Omental fat pad (tissue), 4 donors: ENCODE results near the gene SLCO3A1. TPM values are rescaled to one million over a fixed set of nuclear protein-coding genes. Genes with fewer than 3 reads are reported as not detected.

Source experiments
- ATAC-seq: fragments of 150-250 bp; one replicate; pipeline ENCODE4 v1.9.1; 2016; ENCODE audit warnings: mild to moderate bottlenecking, moderate library complexity; ENCODE audit not compliant: low FRiP score
- DNase-seq: peaks from one replicate; pipeline ENCODE4 v3.0.0-alpha.2; 2019; ENCODE audit warnings: low spot score
- total RNA-seq, 4 donors: library from RNA; depleted of rRNA; stranded (reverse); fragments of >200 nt; gene quantifications; one replicate each; pipeline ENCODE4 v1.1.0, GENCODE V29; 2016
- TF ChIP-seq, protein P1 (sequence below), 3 donors: fragments of 450-650 bp; IDR thresholded peaks; one replicate each; pipeline ENCODE4 v1.5.1; 2016 to 2017; ENCODE audit warnings: antibody characterized with exemption in 3 of 3, mild to moderate bottlenecking in 3 of 3, moderate library complexity in 2 of 3

Gene SLCO3A1
- total RNA-seq, 4 donors from 2014 or later: 12.3 to 21.8 (median 14.8) TPM

DNA sequence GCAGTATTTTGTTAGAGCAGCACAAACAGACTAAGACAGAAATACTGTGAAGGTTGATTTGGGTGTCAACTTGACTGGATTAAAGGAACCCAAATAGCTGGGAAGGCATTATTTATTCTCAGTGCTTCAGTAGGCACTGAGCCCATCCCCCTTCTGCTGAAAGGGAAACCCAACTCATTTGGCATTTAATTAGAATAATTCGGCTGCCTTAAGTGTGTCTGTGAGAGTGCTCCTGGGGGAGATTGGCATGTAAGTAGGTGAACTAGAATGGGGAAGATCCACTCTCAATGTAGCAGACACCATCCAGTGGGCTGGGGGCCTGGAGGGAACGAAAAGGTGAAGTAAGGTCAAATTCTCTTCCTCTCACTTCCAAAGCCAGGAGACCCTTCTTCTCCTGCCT lies 20.5 kb upstream of the SLCO3A1 start:
- DNase-seq (no peak), ATAC-seq (no peak)
- TF ChIP-seq, protein P1, sequence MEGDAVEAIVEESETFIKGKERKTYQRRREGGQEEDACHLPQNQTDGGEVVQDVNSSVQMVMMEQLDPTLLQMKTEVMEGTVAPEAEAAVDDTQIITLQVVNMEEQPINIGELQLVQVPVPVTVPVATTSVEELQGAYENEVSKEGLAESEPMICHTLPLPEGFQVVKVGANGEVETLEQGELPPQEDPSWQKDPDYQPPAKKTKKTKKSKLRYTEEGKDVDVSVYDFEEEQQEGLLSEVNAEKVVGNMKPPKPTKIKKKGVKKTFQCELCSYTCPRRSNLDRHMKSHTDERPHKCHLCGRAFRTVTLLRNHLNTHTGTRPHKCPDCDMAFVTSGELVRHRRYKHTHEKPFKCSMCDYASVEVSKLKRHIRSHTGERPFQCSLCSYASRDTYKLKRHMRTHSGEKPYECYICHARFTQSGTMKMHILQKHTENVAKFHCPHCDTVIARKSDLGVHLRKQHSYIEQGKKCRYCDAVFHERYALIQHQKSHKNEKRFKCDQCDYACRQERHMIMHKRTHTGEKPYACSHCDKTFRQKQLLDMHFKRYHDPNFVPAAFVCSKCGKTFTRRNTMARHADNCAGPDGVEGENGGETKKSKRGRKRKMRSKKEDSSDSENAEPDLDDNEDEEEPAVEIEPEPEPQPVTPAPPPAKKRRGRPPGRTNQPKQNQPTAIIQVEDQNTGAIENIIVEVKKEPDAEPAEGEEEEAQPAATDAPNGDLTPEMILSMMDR (IDR thresholded peaks at IDR 0.05): no peak

DNA sequence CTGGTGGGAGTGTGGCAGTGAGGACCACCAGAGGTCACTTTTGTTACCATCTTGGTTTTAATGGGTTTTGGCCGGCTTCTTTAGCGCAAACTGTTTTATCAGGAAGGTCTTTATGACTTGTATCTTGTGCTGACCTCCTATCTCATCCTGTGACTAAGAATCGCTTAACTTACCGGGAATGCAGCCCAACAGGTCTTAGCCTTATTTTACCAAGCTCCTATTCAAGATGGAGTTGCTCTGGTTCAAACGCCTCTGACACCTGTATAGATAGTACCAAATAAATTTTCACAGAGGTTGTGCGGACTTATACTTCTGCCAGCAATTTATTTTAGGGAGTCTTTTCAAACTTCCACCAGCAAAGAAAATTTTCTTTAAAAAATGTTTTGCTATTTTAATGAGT lies 13.6 kb upstream of the SLCO3A1 start:
- no peak for ATAC-seq
- no peak for DNase-seq
- TF ChIP-seq, protein P1 (IDR thresholded peaks at IDR 0.05): no peak

DNA sequence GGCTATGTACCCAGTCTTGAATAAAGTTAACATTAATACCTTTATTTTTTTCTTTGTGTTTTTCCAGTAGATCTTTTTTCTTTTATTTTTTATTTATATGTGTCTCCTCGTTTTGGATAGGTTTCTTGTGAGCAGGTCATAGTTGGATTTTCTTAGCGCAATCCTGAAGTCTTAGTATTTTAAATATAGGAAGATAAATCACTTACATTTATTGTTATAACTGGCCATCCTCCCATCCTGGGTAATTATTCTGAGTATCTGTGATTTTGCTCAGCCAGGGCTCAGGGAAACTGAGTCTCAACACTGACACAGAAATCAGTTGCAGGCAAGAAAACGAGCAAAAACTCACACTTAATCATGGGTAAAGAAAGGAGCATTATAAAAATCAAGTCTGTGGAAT lies 11.6 kb upstream of the SLCO3A1 start:
- DNase-seq: no peak
- TF ChIP-seq, protein P1 (IDR thresholded peaks at IDR 0.05): no peak
- no peak for ATAC-seq

DNA sequence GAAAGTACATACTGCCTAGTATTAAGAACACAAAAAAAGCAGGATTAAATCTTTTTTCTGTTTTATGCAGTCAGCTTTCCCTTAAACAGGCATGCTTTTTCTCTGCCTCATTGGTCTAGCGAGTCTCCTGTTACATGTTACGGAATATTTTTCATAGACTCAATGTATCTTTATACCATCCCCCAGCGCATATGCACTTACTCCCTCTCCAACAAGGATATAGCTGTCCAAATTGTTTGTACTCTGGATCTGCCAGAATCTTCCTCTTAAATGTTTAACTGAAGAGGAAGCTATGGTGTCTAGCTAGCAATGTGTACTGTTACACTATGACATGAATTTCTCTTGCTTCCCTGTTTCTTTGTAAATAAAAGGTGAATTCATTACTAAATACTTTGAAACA lies 9.2 kb upstream of the SLCO3A1 start:
- TF ChIP-seq, protein P1 (IDR thresholded peaks at IDR 0.05): no peak
- no peak for ATAC-seq

DNA sequence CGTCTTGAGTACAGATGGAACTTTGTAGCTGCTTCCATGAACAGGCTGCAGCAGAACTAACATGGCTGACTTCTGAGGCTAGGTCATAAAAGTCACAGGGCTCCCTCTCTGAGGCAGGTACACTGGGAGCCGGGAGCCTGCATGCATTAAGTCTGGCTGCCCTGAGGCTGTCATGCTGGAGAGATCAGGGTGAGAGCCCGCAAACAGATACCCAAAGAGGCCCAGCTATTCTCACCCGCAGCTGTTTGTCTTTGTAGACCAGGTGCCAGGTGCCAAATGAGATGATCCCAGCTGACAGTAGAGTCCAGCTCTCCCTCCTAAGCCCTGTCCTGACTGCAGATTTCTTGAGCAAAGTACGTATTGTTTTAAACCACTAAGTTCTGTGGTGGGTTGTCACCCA lies 8.6 kb upstream of the SLCO3A1 start:
- no peak for ATAC-seq
- DNase-seq: no peak
- TF ChIP-seq, protein P1 (IDR thresholded peaks at IDR 0.05): no peak

More for the DNA sequence above, 9.2 kb upstream of the SLCO3A1 start:
- no peak for DNase-seq

DNA sequence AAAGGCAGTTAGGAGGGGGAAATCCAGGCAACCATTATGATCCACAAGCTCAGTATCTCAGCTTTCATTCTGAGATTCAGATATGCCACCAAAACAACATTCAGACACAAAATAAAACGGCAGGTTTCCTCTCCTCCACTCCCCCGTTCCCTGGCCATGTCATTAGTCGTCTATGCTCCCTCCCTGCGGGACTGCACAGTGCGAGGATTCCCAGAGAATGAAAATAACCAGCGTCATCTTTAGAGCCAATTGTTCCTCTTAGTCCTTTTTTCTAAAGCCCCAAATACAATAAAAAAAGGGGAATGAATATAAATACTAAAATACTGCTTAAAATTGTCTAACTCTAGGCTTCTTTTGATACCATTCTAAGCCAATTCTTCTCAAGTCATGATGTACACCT lies 7.8 kb upstream of the SLCO3A1 start:
- DNase-seq: no peak

DNA sequence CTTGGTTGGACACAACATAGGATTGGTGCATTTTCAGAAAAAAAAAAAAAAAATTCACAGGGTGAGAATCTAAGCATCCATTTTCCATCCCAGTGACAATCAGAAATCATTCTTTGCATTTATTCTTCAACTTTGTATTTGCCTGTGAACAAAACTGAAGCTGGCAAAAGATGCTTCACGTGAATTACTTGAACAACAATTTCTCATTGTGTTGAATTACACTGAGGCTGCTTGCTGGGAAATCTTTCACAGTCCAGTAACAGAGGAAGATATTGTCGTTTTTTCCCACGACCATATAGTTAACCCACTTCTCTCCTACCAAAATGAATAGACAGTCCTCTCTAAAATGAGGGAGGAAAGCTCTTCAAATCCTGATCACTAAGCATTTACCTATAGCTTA lies 4.3 kb upstream of the SLCO3A1 start:
- TF ChIP-seq, protein P1 (IDR thresholded peaks at IDR 0.05): no peak
- ATAC-seq: no peak

More for the DNA sequence above, 7.8 kb upstream of the SLCO3A1 start:
- no peak for ATAC-seq
- TF ChIP-seq, protein P1 (IDR thresholded peaks at IDR 0.05): no peak

More for the DNA sequence above, 4.3 kb upstream of the SLCO3A1 start:
- no peak for DNase-seq
